HFF-Myc (cell line): Measurements from ENCODE around the gene SLC32A1.

Experiments
- DNase-seq: peaks from one replicate; pipeline ENCODE4 v3.0.0-alpha.2; 2011; ENCODE audit warnings: low read depth; ENCODE audit errors: extremely low read depth
- H3K4me3 ChIP-seq: replicated peaks from 2 replicates; pipeline ENCODE4 v1.5.1; 2011; ENCODE audit warnings: low read depth, mild to moderate bottlenecking, control low read depth, low read length
- CTCF ChIP-seq: IDR thresholded peaks from 2 replicates; pipeline ENCODE4 v1.5.1; 2012; ENCODE audit warnings: mild to moderate bottlenecking, low read depth, low read length, control low read depth; ENCODE audit errors: missing control alignments

SLC32A1 gene

DNA sequence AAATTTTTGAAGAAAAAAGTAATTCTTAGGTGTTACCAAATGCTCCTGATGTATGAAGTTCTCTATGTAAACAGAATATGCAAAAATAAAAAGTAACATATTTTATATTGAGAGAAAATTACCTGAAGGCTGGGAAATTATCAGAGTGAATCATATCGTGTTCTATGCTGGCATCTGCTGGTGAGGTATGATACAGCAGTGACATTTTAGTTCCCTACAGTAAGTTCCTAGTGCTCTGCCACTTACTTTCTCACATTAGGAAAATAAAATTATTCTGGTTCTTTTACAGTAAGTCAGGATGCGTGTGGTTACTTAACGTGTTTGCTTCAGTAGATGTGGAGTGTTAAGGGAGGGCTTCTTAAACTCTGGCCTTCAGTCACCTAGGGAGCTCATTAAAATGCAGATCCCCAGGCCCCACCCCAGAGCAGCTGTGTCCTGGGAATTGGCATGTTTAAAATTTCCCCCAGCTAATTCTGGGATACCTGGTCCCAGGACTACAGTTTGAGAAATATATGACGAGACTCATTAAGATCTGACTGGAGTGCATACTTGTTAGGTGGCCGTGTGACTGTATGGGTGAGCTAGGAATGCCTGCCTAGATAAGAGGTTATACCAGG is 27.2 kb downstream of the SLC32A1 start:
- H3K4me3 ChIP-seq: no peak overlapping the region
- DNase-seq: no peak
- peak; percentile 51 for TF ChIP-seq CTCF

GRCh38 chr20:38752029-38752428 is 27.7 kb downstream of the SLC32A1 start:
- no peak overlapping the region for H3K4me3 ChIP-seq
- no peak for DNase-seq
- no peak for TF ChIP-seq CTCF

DNA sequence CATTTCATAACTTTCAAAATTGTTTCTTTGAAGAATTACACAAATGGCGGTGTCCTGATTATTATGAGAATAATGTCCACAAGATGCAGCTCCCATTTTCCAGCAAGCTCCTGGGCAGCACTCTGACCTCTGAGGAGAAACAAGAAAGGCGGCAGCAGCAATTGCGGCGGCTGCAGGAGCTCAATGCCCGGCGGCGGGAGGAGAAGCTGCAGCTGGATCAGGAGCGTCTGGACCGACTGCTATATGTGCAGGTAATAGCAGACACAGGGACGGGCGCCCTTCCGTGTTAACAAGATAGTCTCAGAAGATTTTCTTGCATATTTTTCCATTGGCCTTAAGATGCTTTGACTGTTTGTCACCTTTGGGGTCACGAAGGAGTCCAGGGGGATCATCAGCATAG is 30.6 kb downstream of the SLC32A1 start:
- DNase-seq: no peak
- no peak for TF ChIP-seq CTCF
- no peak overlapping the region for H3K4me3 ChIP-seq

- TF ChIP-seq CTCF: no peak
- no peak for DNase-seq
- H3K4me3 ChIP-seq: no peak overlapping the region
These were observed 31.1 kb downstream of the SLC32A1 start for GRCh38 chr20:38755324-38755910.

GRCh38 chr20:38757145-38757775 is 33.0 kb downstream of the SLC32A1 start:
- no peak for TF ChIP-seq CTCF
- no peak overlapping the region for H3K4me3 ChIP-seq
- no peak for DNase-seq

GRCh38 chr20:38759106-38759505 is 34.8 kb downstream of the SLC32A1 start:
- TF ChIP-seq CTCF: no peak
- H3K4me3 ChIP-seq: no peak overlapping the region
- DNase-seq: no peak

GRCh38 chr20:38760978-38761377 is 36.7 kb downstream of the SLC32A1 start:
- no peak overlapping the region for H3K4me3 ChIP-seq
- no peak for TF ChIP-seq CTCF
- no peak for DNase-seq
